OCI-LY3 (cell line): Measurements from ENCODE around the gene SHROOM2.

Experiments
- H2AFZ ChIP-seq: fragments of 200-600, 300-600 bp; shearing (Covaris generic); 2 replicates; pipeline ENCODE4 v1.6.0; 2014; ENCODE audit warnings: antibody characterized with exemption, low read depth, low read length
- H3K27ac ChIP-seq: fragments of 200-600, 300-600 bp; sonication (generic); 2 replicates; pipeline ENCODE4 v1.5.1; 2014; ENCODE audit warnings: mild to moderate bottlenecking, low read length, moderate library complexity, mixed read lengths
- H3K27me3 ChIP-seq: fragments of 200-600, 300-600 bp; sonication (generic); 2 replicates; pipeline ENCODE4 v1.6.1; 2014; ENCODE audit warnings: low read depth, low read length, mixed read lengths
- H3K36me3 ChIP-seq: fragments of 200-600, 300-600 bp; sonication (generic); replicated peaks from 2 replicates; pipeline ENCODE3; 2014; ENCODE audit warnings: low read depth, low read length, mixed read lengths
- H3K4me1 ChIP-seq: fragments of 300-600, 200-600 bp; sonication (generic); 2 replicates; pipeline ENCODE4 v1.6.1; 2014; ENCODE audit warnings: low read length, mixed read lengths
- H3K4me2 ChIP-seq: fragments of 200-600, 300-600 bp; sonication (generic); 2 replicates; pipeline ENCODE4 v1.6.1; 2014; ENCODE audit warnings: low read length, mixed read lengths
- H3K4me3 ChIP-seq: fragments of 300-600, 200-600 bp; sonication (generic); 2 replicates; pipeline ENCODE4 v1.5.1; 2014; ENCODE audit warnings: antibody characterized with exemption, mild to moderate bottlenecking, low read length, moderate library complexity
- H3K79me2 ChIP-seq: fragments of 300-600, 200-600 bp; shearing (Covaris generic); 2 replicates; pipeline ENCODE4 v1.6.1; 2014; ENCODE audit warnings: mild to moderate bottlenecking, low read length, mixed read lengths
- H3K9ac ChIP-seq: fragments of 300-600, 200-600 bp; shearing (Covaris generic); 2 replicates; pipeline ENCODE4 v1.6.0; 2014; ENCODE audit warnings: mild to moderate bottlenecking, low read length, moderate library complexity
- H3K9me3 ChIP-seq: fragments of 200-600, 300-600 bp; shearing (Covaris generic); 2 replicates; pipeline ENCODE4 v1.6.1; 2014; ENCODE audit warnings: low read length, mixed read lengths; ENCODE audit not compliant: insufficient read depth
- H4K20me1 ChIP-seq: fragments of 200-600, 300-600 bp; sonication (generic); 2 replicates; pipeline ENCODE4 v1.6.1; 2016; ENCODE audit warnings: low read length, mixed read lengths; ENCODE audit not compliant: insufficient read depth
- EZH2phosphoT487 ChIP-seq: fragments of 200-600 bp; shearing (Covaris generic); IDR thresholded peaks from 2 replicates; pipeline ENCODE4 v1.6.1; 2018; ENCODE audit warnings: antibody characterized with exemption, mixed run types, low read depth
- TF ChIP-seq, protein P1 (sequence below): fragments of 200-600, 300-600 bp; sonication (generic); IDR thresholded peaks from 2 replicates; pipeline ENCODE4 v1.5.1; 2014; ENCODE audit warnings: antibody characterized with exemption, low read length, low read depth

The SHROOM2 gene

DNA sequence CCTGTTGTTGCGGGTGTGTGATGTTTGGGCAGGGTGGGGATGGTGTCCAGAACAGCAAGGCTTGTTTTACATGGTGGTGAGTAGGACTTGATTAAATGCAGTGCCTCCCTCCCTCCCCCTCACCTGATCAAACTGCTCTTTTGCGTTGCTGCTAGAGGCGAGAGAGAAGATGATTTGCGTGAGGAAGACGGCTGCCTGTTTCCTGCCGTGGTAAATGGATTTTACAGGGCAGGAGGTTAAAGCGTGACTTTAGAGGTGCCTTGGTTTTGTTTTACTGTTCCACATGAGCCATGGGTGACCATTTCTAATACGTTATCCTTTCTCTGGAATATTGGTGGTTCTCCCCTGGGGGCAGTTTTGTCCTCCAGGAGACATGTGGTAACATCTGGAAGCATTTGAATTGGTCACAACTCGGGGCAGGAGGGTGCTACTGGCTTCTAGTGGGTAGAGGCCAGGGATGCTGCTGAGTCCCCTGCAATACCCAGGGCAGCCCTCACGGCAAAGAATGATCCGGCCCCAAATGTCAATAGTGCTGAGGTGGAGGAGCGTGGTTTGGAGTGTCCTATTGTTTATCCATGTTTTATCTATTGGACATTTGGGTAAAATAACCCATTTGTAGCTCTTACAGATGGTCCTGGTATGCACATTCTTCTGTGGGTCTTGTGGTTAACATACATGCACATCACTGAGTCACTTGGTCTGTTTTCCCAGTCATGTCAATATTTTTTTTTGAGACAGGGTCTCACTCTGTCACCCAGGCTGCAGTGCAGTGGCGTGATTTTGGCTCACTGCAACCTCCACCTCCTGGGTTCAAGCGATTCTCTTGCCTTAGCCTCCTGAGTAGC, 73.7 kb downstream of the SHROOM2 start:
- Histone ChIP-seq H3K4me2 (no peak overlapping the region), H3K9ac (no peak overlapping the region), H3K4me3 (no peak overlapping the region), H3K9me3 (no peaks in the 10 kb centered on the region), H3K27ac (no peak overlapping the region), H4K20me1 (no peaks in the 10 kb centered on the region), H3K4me1 (no peaks in the 10 kb centered on the region), H2AFZ (no peak overlapping the region), H3K79me2 (no peaks in the 10 kb centered on the region), H3K36me3 (no peaks in the 10 kb centered on the region), H3K27me3 (0 out of 2 replicates have a peak, but pooled peaks cover 7% of the 10 kb centered on the region)
- TF ChIP-seq, protein P1, sequence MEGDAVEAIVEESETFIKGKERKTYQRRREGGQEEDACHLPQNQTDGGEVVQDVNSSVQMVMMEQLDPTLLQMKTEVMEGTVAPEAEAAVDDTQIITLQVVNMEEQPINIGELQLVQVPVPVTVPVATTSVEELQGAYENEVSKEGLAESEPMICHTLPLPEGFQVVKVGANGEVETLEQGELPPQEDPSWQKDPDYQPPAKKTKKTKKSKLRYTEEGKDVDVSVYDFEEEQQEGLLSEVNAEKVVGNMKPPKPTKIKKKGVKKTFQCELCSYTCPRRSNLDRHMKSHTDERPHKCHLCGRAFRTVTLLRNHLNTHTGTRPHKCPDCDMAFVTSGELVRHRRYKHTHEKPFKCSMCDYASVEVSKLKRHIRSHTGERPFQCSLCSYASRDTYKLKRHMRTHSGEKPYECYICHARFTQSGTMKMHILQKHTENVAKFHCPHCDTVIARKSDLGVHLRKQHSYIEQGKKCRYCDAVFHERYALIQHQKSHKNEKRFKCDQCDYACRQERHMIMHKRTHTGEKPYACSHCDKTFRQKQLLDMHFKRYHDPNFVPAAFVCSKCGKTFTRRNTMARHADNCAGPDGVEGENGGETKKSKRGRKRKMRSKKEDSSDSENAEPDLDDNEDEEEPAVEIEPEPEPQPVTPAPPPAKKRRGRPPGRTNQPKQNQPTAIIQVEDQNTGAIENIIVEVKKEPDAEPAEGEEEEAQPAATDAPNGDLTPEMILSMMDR, result no peak
- TF ChIP-seq EZH2phosphoT487, result no peak

DNA sequence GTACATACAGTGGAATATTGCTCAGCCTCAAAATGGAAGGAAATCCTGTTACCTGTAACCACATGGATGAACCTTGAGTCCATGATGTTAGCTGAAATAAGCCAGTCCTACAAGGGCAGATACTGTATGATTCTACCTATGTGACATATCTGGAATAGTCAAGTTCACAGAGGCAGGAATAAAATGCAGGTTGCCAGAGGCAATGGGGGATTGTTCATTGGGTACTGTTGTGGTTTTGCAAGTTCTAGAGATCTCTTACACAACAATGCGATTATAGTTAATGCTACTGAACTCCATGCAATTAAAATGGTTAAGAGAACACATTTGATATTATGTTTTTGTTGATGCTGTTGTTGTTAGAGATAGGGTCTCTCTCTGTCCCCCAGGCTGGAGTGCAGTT, 74.6 kb downstream of the SHROOM2 start:
- Histone ChIP-seq H3K4me2 (no peak overlapping the region), H3K9me3 (no peaks in the 10 kb centered on the region), H3K79me2 (no peaks in the 10 kb centered on the region), H3K4me1 (peaks cover 1% of the 10 kb centered on the region; the same call in 1 of the 2 replicates), H3K36me3 (no peaks in the 10 kb centered on the region), H3K4me3 (no peak overlapping the region), H4K20me1 (no peaks in the 10 kb centered on the region), H3K9ac (no peak overlapping the region), H3K27me3 (0 out of 2 replicates have a peak, but pooled peaks cover 7% of the 10 kb centered on the region), H2AFZ (no peak overlapping the region), H3K27ac (no peak overlapping the region)
- TF ChIP-seq EZH2phosphoT487, result no peak
- TF ChIP-seq, protein P1, result no peak

DNA sequence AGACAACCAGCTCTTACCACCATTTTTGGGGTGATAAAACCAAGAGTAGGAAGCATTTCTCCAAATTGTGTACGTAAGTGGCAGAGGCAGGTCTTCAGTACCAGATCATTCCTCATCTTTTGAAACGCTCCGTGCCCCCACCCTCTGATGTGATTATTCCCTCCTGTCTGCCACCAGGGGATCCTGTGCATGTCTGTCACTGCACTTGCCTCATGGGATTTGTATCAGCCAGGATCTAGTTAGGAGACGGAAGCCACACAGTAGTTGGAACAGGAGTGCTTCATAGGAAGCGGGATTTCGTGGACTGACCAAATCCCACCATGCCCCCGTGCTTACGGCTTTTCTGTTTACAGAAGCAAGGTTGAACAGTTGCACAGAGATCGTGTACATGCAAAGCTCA, 75.5 kb downstream of the SHROOM2 start:
- Histone ChIP-seq H3K9ac (no peak overlapping the region), H3K36me3 (no peaks in the 10 kb centered on the region), H3K4me1 (peaks cover 8% of the 10 kb centered on the region; the same call in 1 of the 2 replicates), H3K27me3 (0 out of 2 replicates have a peak, but pooled peaks cover 7% of the 10 kb centered on the region), H3K4me3 (no peak overlapping the region), H2AFZ (no peak overlapping the region), H4K20me1 (no peaks in the 10 kb centered on the region), H3K27ac (no peak overlapping the region), H3K79me2 (no peaks in the 10 kb centered on the region), H3K9me3 (no peaks in the 10 kb centered on the region), H3K4me2 (no peak overlapping the region)
- TF ChIP-seq, protein P1, result no peak
- TF ChIP-seq EZH2phosphoT487, result no peak

DNA sequence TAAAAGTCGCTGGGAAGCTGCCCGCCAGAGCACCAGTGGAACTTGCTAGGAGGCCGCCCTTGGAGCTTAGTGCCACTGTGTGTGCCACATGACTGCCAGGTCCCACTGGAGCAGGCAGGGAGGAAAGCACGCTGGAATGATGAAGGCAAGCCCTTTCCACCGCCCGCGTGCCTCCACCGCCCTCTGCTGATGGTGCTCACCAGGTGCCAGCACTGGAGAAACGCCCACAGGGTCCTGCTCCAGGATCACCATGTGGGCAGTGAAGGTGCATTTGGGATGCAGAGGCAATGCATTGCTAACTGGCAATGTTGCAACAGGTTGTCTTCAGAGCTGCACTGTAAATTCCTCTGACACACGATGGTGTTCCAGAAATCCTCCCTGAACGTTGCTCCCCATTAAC, 76.3 kb downstream of the SHROOM2 start:
- peaks cover 8% of the 10 kb centered on the region; the same call in 1 of the 2 replicates for H3K4me1 ChIP-seq
- no peak overlapping the region for H3K9ac ChIP-seq
- H3K9me3 ChIP-seq, result no peaks in the 10 kb centered on the region
- H3K4me3 ChIP-seq, result no peak overlapping the region
- peaks cover 10% of the 10 kb centered on the region; the same call in 1 of the 2 replicates for H3K27me3 ChIP-seq
- H3K79me2 ChIP-seq, result no peaks in the 10 kb centered on the region
- no peak overlapping the region for H2AFZ ChIP-seq
- no peak for TF ChIP-seq EZH2phosphoT487
- TF ChIP-seq, protein P1, result no peak
- no peak overlapping the region for H3K27ac ChIP-seq
- H4K20me1 ChIP-seq, result no peaks in the 10 kb centered on the region
- H3K36me3 ChIP-seq, result no peaks in the 10 kb centered on the region
- H3K4me2 ChIP-seq, result no peak overlapping the region
